Keratinocyte (primary cell): ENCODE results near the gene FRMD3. TPM values are rescaled to one million over a fixed set of nuclear protein-coding genes. Genes with fewer than 3 reads are reported as not detected.

Experiments
- DNase-seq: peaks from one replicate; pipeline ENCODE4 v3.0.0-alpha.2; 2011; ENCODE audit warnings: low read depth, missing footprints, low spot score
- FAIRE-seq: peaks from 2 replicates; lab custom pipeline; 2011; peaks lifted over from hg19 to GRCh38; lab: Jason Lieb, UNC
- H2AFZ ChIP-seq: 2 replicates; pipeline ENCODE4 v1.6.0; 2012; ENCODE audit warnings: low read length, control low read depth, inconsistent platforms; ENCODE audit not compliant: control insufficient read depth
- H3K27ac ChIP-seq: 2 replicates; pipeline ENCODE4 v1.5.1; 2011; ENCODE audit warnings: low read length; ENCODE audit not compliant: control insufficient read depth, insufficient read depth
- H3K27me3 ChIP-seq: 3 replicates; pipeline ENCODE4 v1.6.0; 2011; ENCODE audit warnings: low read length; ENCODE audit not compliant: control insufficient read depth, insufficient read depth; ENCODE audit errors: extremely low read depth
- H3K36me3 ChIP-seq, 2 experiments: 2 replicates in 1 of 2; 3 replicates in 1 of 2; pipeline ENCODE4 v1.5.1; 2011; ENCODE audit warnings: low read length in 2 of 2, mild to moderate bottlenecking in 1 of 2; ENCODE audit not compliant: control insufficient read depth in 2 of 2, insufficient read depth in 2 of 2; ENCODE audit errors: extremely low read depth in 1 of 2
- H3K4me1 ChIP-seq: 3 replicates; pipeline ENCODE4 v1.5.1; 2011; ENCODE audit warnings: low read length; ENCODE audit not compliant: control insufficient read depth, insufficient read depth; ENCODE audit errors: extremely low read depth
- H3K4me2 ChIP-seq: 3 replicates; pipeline ENCODE4 v1.6.0; 2011; ENCODE audit warnings: low read depth, low read length; ENCODE audit not compliant: control insufficient read depth, insufficient read depth; ENCODE audit errors: extremely low read depth
- H3K4me3 ChIP-seq, 3 experiments: fragments of 200-600 bp in 1 of 3; sonication (generic) in 1 of 3; 2 replicates in 2 of 3; 3 replicates in 1 of 3; pipeline ENCODE4 v1.5.1; 2011 to 2016; ENCODE audit warnings: low read length in 3 of 3, mild to moderate bottlenecking in 3 of 3, control low read depth in 2 of 3, inconsistent platforms in 1 of 3, low read depth in 1 of 3, mixed read lengths in 1 of 3, mixed run types in 1 of 3, moderate library complexity in 1 of 3; ENCODE audit not compliant: control insufficient read depth in 2 of 3, insufficient read depth in 2 of 3; ENCODE audit errors: extremely low read depth in 1 of 3
- H3K79me2 ChIP-seq: 2 replicates; pipeline ENCODE4 v1.6.0; 2012; ENCODE audit warnings: low read length; ENCODE audit not compliant: control insufficient read depth, insufficient read depth
- H3K9ac ChIP-seq: 3 replicates; pipeline ENCODE4 v1.6.0; 2011; ENCODE audit warnings: low read length; ENCODE audit not compliant: control insufficient read depth, insufficient read depth; ENCODE audit errors: extremely low read depth
- H3K9me1 ChIP-seq: 3 replicates; pipeline ENCODE4 v1.6.0; 2011; ENCODE audit warnings: low read length; ENCODE audit not compliant: control insufficient read depth, insufficient read depth; ENCODE audit errors: extremely low read depth
- H3K9me3 ChIP-seq: 2 replicates; pipeline ENCODE4 v1.5.1; 2012; ENCODE audit warnings: low read depth, low read length; ENCODE audit not compliant: control insufficient read depth
- H4K20me1 ChIP-seq: 3 replicates; pipeline ENCODE4 v1.6.0; 2011; ENCODE audit warnings: low read length; ENCODE audit not compliant: control insufficient read depth, insufficient read depth; ENCODE audit errors: extremely low read depth
- EZH2 ChIP-seq: IDR thresholded peaks from one replicate; pipeline ENCODE4 v1.6.1; 2012; ENCODE audit warnings: inconsistent platforms, mild to moderate bottlenecking, low read length, moderate library complexity
- dilution Hi-C: fragments of 300-500 bp; cut with MboI; formaldehyde crosslinking; loops from one replicate; pipeline ENCODE4 v1.7.0; 2020; ENCODE audit warnings: low sequenced_read_pairs; ENCODE audit not compliant: extremely low pct_ligation_motif_present
- polyA plus RNA-seq, 5 experiments: library from polyadenylated mRNA; depleted of rRNA in 3 of 5; stranded (reverse) in 3 of 5; stranded (forward) in 1 of 5; unstranded in 1 of 5; fragments of >200 nt; gene quantifications; 1 replicate in 1 of 5; 2 replicates in 3 of 5; 3 replicates in 1 of 5; pipeline versions ENCODE4 v1.2.1 to v1.2.3, GENCODE V29; 2011 to 2012; ENCODE audit warnings: missing spikeins in 2 of 5, low read depth in 1 of 5, low replicate concordance in 1 of 5
- TF ChIP-seq, protein P1 (sequence below), 3 experiments: IDR thresholded peaks in 1 of 3; conservative IDR thresholded peaks in 1 of 3; optimal IDR thresholded peaks in 1 of 3; 2 replicates in 2 of 3; 3 replicates in 1 of 3; pipeline versions ENCODE3 to v1.5.1; 2011; ENCODE audit warnings: low read length in 3 of 3, mild to moderate bottlenecking in 3 of 3, moderate library complexity in 2 of 3, control low read depth in 1 of 3, inconsistent platforms in 1 of 3; ENCODE audit not compliant: insufficient read depth in 2 of 3; ENCODE audit errors: extremely low read depth in 1 of 3

The FRMD3 gene
- polyA plus RNA-seq, 1 donor (not counting 4 experiments of a cell fraction or from before 2014, with no cell fraction given): 0.21 TPM

- Histone ChIP-seq H3K4me1 (no peaks in the 10 kb centered on the region), H3K4me2 (no peak overlapping the region), H4K20me1 (no peaks in the 10 kb centered on the region), H3K4me3 (no peak overlapping the region), H3K27ac (no peak overlapping the region), H3K9me1 (no peaks in the 10 kb centered on the region), H3K79me2 (no peaks in the 10 kb centered on the region), H3K36me3 (no peaks in the 10 kb centered on the region), H3K9me3 (no peaks in the 10 kb centered on the region), H2AFZ (no peak overlapping the region), H3K27me3 (no peaks in the 10 kb centered on the region), H3K9ac (no peak overlapping the region)
- dilution Hi-C loops: no loop called here
- TF ChIP-seq, protein P1, sequence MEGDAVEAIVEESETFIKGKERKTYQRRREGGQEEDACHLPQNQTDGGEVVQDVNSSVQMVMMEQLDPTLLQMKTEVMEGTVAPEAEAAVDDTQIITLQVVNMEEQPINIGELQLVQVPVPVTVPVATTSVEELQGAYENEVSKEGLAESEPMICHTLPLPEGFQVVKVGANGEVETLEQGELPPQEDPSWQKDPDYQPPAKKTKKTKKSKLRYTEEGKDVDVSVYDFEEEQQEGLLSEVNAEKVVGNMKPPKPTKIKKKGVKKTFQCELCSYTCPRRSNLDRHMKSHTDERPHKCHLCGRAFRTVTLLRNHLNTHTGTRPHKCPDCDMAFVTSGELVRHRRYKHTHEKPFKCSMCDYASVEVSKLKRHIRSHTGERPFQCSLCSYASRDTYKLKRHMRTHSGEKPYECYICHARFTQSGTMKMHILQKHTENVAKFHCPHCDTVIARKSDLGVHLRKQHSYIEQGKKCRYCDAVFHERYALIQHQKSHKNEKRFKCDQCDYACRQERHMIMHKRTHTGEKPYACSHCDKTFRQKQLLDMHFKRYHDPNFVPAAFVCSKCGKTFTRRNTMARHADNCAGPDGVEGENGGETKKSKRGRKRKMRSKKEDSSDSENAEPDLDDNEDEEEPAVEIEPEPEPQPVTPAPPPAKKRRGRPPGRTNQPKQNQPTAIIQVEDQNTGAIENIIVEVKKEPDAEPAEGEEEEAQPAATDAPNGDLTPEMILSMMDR (optimal IDR thresholded peaks at IDR 0.05 in 1 of 3, IDR thresholded peaks at IDR 0.05 in 1 of 3, conservative IDR thresholded peaks at IDR 0.05 in 1 of 3; ENCODE audit: extremely low read depth in 1 of 3, insufficient read depth in 2 of 3, low read length in 3 of 3): no peak
- TF ChIP-seq EZH2: no peak
- DNase-seq: no peak
- FAIRE-seq: no peak
These were observed 32.2 kb upstream of the FRMD3 start for GRCh38 chr9:83570359-83570758.

- Histone ChIP-seq H3K27me3 (no peaks in the 10 kb centered on the region), H3K9me1 (no peaks in the 10 kb centered on the region), H4K20me1 (no peaks in the 10 kb centered on the region), H3K36me3 (no peaks in the 10 kb centered on the region), H3K27ac (no peak overlapping the region), H3K9ac (no peak overlapping the region), H3K4me1 (no peaks in the 10 kb centered on the region), H3K4me3 (no peak overlapping the region), H3K79me2 (no peaks in the 10 kb centered on the region), H3K9me3 (no peaks in the 10 kb centered on the region), H2AFZ (no peak overlapping the region), H3K4me2 (no peak overlapping the region)
- FAIRE-seq: no peak
- dilution Hi-C loops: no loop called here
- TF ChIP-seq EZH2: no peak
- TF ChIP-seq, protein P1 (optimal IDR thresholded peaks at IDR 0.05 in 1 of 3, IDR thresholded peaks at IDR 0.05 in 1 of 3, conservative IDR thresholded peaks at IDR 0.05 in 1 of 3; ENCODE audit: extremely low read depth in 1 of 3, insufficient read depth in 2 of 3, low read length in 3 of 3): no peak
- DNase-seq: no peak
These were observed 31.1 kb upstream of the FRMD3 start for GRCh38 chr9:83569326-83569725.
